Measurements from ENCODE around the gene CPD. TPM values are rescaled to one million over a fixed set of nuclear protein-coding genes. Genes with fewer than 3 reads are reported as not detected.

The CPD gene
- total and polyA plus RNA-seq, 4 donors, result 19.1 to 139 (median 58.8) TPM

- Histone ChIP-seq H3K36me3 (ENCODE audit: control insufficient read depth in 4 of 4, insufficient read depth in 3 of 4, low read depth in 1 of 4, low read length in 3 of 4) (peaks cover 1 to 6% (median 5%) of the 10 kb centered on the region in 4 donors), H3K4me3 (ENCODE audit: low read depth in 1 of 3, low read length in 3 of 3) (no peak overlapping the region), H3K9me3 (ENCODE audit: control insufficient read depth in 4 of 4, low read length in 3 of 4) (no peaks in the 10 kb centered on the region), H3K27ac (ENCODE audit: low read depth in 1 of 2, low read length in 2 of 2) (no peak overlapping the region), H3K4me1 (ENCODE audit: control insufficient read depth in 4 of 4, insufficient read depth in 4 of 4, low read length in 3 of 4) (peaks cover 3 to 17% (median 10%) of the 10 kb centered on the region in 4 donors), H3K9ac (ENCODE audit: low read depth in 1 of 2, low read length in 2 of 2) (no peak overlapping the region), H3K27me3 (ENCODE audit: control insufficient read depth in 4 of 4, insufficient read depth in 4 of 4, low read length in 3 of 4) (no peaks in the 10 kb centered on the region)
- DNase-seq (ENCODE audit: low spot score), result no peak
- no peak for TF ChIP-seq ATF3 (IDR thresholded peaks at IDR 0.05)
- no peak for TF ChIP-seq REST (IDR thresholded peaks at IDR 0.05)
- TF ChIP-seq YY1 (IDR thresholded peaks at IDR 0.05), result no peak
- TF ChIP-seq CTCF (IDR thresholded peaks at IDR 0.05; ENCODE audit: low read depth, low read length, missing input control), result no peak
- TF ChIP-seq MAX (IDR thresholded peaks at IDR 0.05), result no peak
- no peak for TF ChIP-seq SP1 (IDR thresholded peaks at IDR 0.05)
- no peak for TF ChIP-seq JUND (IDR thresholded peaks at IDR 0.05)
- TF ChIP-seq EGR1 (IDR thresholded peaks at IDR 0.05; ENCODE audit: low read depth in 2 of 2), result no peak
- no peak for TF ChIP-seq HNF4G (IDR thresholded peaks at IDR 0.05)
- TF ChIP-seq TAF1 (conservative IDR thresholded peaks at IDR 0.05), result no peak
- no peak for TF ChIP-seq NR2F2 (IDR thresholded peaks at IDR 0.05)
- TF ChIP-seq ZBTB33 (IDR thresholded peaks at IDR 0.05), result no peak
- TF ChIP-seq HNF4A (conservative IDR thresholded peaks at IDR 0.05), result no peak
- TF ChIP-seq RXRA (IDR thresholded peaks at IDR 0.05), result no peak
- TF ChIP-seq FOXA2 (IDR thresholded peaks at IDR 0.05), result no peak
- TF ChIP-seq GABPA (IDR thresholded peaks at IDR 0.05 in 1 of 2, conservative IDR thresholded peaks at IDR 0.05 in 1 of 2), result no peak
- no peak for TF ChIP-seq RAD21 (IDR thresholded peaks at IDR 0.05)
- WGBS, result 97% methylated on average over 4 of the region's 4 CpGs
These were observed 14.8 kb downstream of the CPD start for GRCh38 chr17:30393491-30393890.
